Stomach (tissue), 4 donors: Measurements from ENCODE around the gene BRPF1.

Experiments used
- EP300 ChIP-seq: sonication (generic); formaldehyde crosslinking; IDR thresholded peaks from one replicate; pipeline ENCODE4 v1.6.1; 2017; ENCODE audit warnings: antibody characterized with exemption
- POLR2AphosphoS5 ChIP-seq, 3 donors: sonication (generic); formaldehyde crosslinking; IDR thresholded peaks; one replicate each; pipeline ENCODE4 v1.6.1; 2016; ENCODE audit warnings: antibody characterized with exemption in 3 of 3
- TF ChIP-seq, protein P1 (sequence below), 7 experiments: fragments of 450-650 bp in 4 of 7; fragments of 200-600 bp in 3 of 7; sonication (generic) in 3 of 7; IDR thresholded peaks; one replicate each; pipeline ENCODE4 v1.5.1; 2016 to 2019; ENCODE audit warnings: antibody characterized with exemption in 7 of 7, control low read depth in 2 of 7, mild to moderate bottlenecking in 1 of 7

DNA sequence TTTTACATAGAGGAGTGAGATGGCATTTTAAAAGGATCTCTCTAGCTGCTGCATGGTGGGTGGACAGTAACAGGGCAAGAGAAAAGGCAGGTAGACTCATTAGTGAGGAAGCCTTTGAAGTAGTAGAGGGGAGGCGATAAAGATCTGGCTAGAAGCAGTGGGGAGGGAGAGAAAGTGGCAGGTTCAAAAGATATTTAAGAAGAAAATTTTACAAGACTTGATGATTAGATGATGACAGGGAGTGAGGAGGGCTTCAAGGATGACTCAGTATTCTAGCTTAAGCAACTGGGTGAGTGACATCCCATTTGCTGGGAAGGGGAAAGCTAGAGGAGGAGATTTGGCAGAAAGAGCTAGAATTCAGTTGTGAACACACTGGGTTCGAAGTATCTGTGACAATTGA is 3.8 kb upstream of the BRPF1 start:
- TF ChIP-seq, protein P1, sequence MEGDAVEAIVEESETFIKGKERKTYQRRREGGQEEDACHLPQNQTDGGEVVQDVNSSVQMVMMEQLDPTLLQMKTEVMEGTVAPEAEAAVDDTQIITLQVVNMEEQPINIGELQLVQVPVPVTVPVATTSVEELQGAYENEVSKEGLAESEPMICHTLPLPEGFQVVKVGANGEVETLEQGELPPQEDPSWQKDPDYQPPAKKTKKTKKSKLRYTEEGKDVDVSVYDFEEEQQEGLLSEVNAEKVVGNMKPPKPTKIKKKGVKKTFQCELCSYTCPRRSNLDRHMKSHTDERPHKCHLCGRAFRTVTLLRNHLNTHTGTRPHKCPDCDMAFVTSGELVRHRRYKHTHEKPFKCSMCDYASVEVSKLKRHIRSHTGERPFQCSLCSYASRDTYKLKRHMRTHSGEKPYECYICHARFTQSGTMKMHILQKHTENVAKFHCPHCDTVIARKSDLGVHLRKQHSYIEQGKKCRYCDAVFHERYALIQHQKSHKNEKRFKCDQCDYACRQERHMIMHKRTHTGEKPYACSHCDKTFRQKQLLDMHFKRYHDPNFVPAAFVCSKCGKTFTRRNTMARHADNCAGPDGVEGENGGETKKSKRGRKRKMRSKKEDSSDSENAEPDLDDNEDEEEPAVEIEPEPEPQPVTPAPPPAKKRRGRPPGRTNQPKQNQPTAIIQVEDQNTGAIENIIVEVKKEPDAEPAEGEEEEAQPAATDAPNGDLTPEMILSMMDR (IDR thresholded peaks at IDR 0.05): no peak
- TF ChIP-seq POLR2AphosphoS5 (IDR thresholded peaks at IDR 0.05) (no peak), EP300 (no peak)
